ENCODE data around the gene ZFYVE28.

DNA sequence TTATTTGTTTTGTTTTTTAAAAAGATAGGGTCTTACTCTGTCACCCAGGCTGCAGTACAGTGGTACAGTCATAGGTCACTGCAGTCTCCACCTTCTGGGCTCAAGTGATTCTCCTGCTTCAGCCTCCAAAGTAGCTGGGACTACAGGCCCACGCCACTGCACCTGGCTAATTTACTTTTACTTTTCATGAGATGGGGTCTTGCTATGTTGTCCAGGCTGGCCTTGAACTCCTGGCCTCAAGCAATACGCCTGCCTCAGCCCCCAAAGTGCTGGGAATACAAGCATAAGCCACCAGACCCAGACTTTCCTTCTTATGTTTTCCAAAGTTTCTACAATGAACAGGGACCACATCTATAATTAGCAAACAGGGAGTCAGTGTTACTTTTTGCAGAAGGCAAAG, 118.7 kb downstream of the ZFYVE28 start:
- TF ChIP-seq CTCF (IDR thresholded peaks at IDR 0.05): no peak
- no peak for TF ChIP-seq POLR2A (IDR thresholded peaks at IDR 0.05)
- TF ChIP-seq EP300 (IDR thresholded peaks at IDR 0.05): no peak

Measured in ovary (tissue), 3 donors.